Sigmoid colon (tissue), 3 donors: ENCODE measurements around the gene CRABP1.

ENCODE experiments used
- CTCF ChIP-seq, 4 experiments: fragments of 450-650 bp in 3 of 4; fragments of 200-600 bp in 1 of 4; IDR thresholded peaks; one replicate each; pipeline ENCODE4 v1.5.1; 2016 to 2019; ENCODE audit warnings: antibody characterized with exemption in 4 of 4, mild to moderate bottlenecking in 3 of 4, moderate library complexity in 2 of 4
- POLR2A ChIP-seq, 2 donors: fragments of 450-650 bp; IDR thresholded peaks; one replicate each; pipeline ENCODE4 v1.6.1; 2016; ENCODE audit warnings: antibody characterized with exemption in 2 of 2, mild to moderate bottlenecking in 2 of 2, moderate library complexity in 2 of 2

GRCh38 chr15:78307976-78308375, 32.2 kb upstream of the CRABP1 start:
- TF ChIP-seq POLR2A (IDR thresholded peaks at IDR 0.05) (no peak), CTCF (IDR thresholded peaks at IDR 0.05) (no peak)
